Measurements from ENCODE around the gene SLC13A5. TPM values are rescaled to one million over a fixed set of nuclear protein-coding genes. Genes with fewer than 3 reads are reported as not detected.

SLC13A5 gene
- total RNA-seq, 1 experiment from 2014 or later: not detected

- H3K4me1 ChIP-seq (ENCODE audit: insufficient read depth, low read length): peaks cover 13% of the 10 kb centered on the region
- no peak overlapping the region for H3K4me2 ChIP-seq (ENCODE audit: low read length)
- ChIA-PET POLR2A (ENCODE audit: unreplicated experiment) (no interaction called here), CTCF (no interaction called here)
- no peak for ATAC-seq
- no peaks in the 10 kb centered on the region for H3K9me2 ChIP-seq (replicated peaks; ENCODE audit: low read length)
- peaks cover 5% of the 10 kb centered on the region for H3F3A ChIP-seq (ENCODE audit: low read length, unreplicated experiment)
- peaks cover 8% of the 10 kb centered on the region; the same call in 1 of the 2 replicates for H3K36me3 ChIP-seq (ENCODE audit: low read depth, low read length)
- H3K4me3 ChIP-seq (ENCODE audit: low read length): no peak overlapping the region
- no peak for TF ChIP-seq EZH2 (IDR thresholded peaks at IDR 0.05; ENCODE audit: low read length, unreplicated experiment)
- intact Hi-C loops (cut with micrococcal nuclease): no loop called here
- no peak overlapping the region for H3K27ac ChIP-seq (ENCODE audit: low read length)
- H3K27me3 ChIP-seq (ENCODE audit: low read length): no peaks in the 10 kb centered on the region
- BruUV-seq (replicated peaks): no TSS peak
- DNase-seq: no peak
- H3K9ac ChIP-seq (ENCODE audit: low read length): no peak overlapping the region
- peaks cover 7% of the 10 kb centered on the region; the same call in 1 of the 2 replicates for H4K20me1 ChIP-seq (ENCODE audit: low read length)
- no peaks in the 10 kb centered on the region for H3K9me3 ChIP-seq (ENCODE audit: low read length)
- H2AFZ ChIP-seq (ENCODE audit: low read length): no peak overlapping the region
- H3K79me2 ChIP-seq (ENCODE audit: low read length): peaks cover 39% of the 10 kb centered on the region
Observed at GRCh38 chr17:6637458-6637840, 75.7 kb downstream of the SLC13A5 start.

- Histone ChIP-seq H3K36me3 (ENCODE audit: low read depth, low read length) (peaks cover 10% of the 10 kb centered on the region; the same call in 1 of the 2 replicates), H3K9me3 (ENCODE audit: low read length) (no peaks in the 10 kb centered on the region), H3K27me3 (ENCODE audit: low read length) (no peaks in the 10 kb centered on the region), H3K4me2 (ENCODE audit: low read length) (no peak overlapping the region), H2AFZ (ENCODE audit: low read length) (no peak overlapping the region), H3K9me2 (replicated peaks; ENCODE audit: low read length) (no peaks in the 10 kb centered on the region), H3K4me3 (ENCODE audit: low read length) (no peak overlapping the region), H3K9ac (ENCODE audit: low read length) (no peak overlapping the region), H3K4me1 (ENCODE audit: insufficient read depth, low read length) (peaks cover 7% of the 10 kb centered on the region; the same call in 1 of the 2 replicates), H3K27ac (ENCODE audit: low read length) (no peak overlapping the region), H3K79me2 (ENCODE audit: low read length) (peaks cover 33% of the 10 kb centered on the region), H3F3A (ENCODE audit: low read length, unreplicated experiment) (no peaks in the 10 kb centered on the region), H4K20me1 (ENCODE audit: low read length) (0 out of 2 replicates have a peak, but pooled peaks cover under 1% of the 10 kb centered on the region)
- no peak for TF ChIP-seq EZH2 (IDR thresholded peaks at IDR 0.05; ENCODE audit: low read length, unreplicated experiment)
- no peak for TF ChIP-seq EZH2phosphoT487 (IDR thresholded peaks at IDR 0.05; ENCODE audit: borderline replicate concordance, low read length)
- TF ChIP-seq CTCF (conservative IDR thresholded peaks at IDR 0.05; ENCODE audit: low read depth, low read length): no peak
- intact Hi-C loops (cut with micrococcal nuclease): no loop called here
- ATAC-seq (no peak), DNase-seq (no peak)
- CTCF ChIA-PET: no interaction called here
- BruUV-seq (replicated peaks): no TSS peak
- POLR2A ChIA-PET (ENCODE audit: unreplicated experiment): no interaction called here
Observed at GRCh38 chr17:6636616-6637457, 76.3 kb downstream of the SLC13A5 start.

- Histone ChIP-seq H2AFZ (ENCODE audit: low read length) (no peak overlapping the region), H3K4me3 (ENCODE audit: low read length) (no peak overlapping the region), H3K9me2 (replicated peaks; ENCODE audit: low read length) (no peaks in the 10 kb centered on the region), H3F3A (ENCODE audit: low read length, unreplicated experiment) (no peaks in the 10 kb centered on the region), H4K20me1 (ENCODE audit: low read length) (no peaks in the 10 kb centered on the region), H3K27ac (ENCODE audit: low read length) (no peak overlapping the region), H3K4me1 (ENCODE audit: insufficient read depth, low read length) (peaks cover 5% of the 10 kb centered on the region; the same call in 1 of the 2 replicates), H3K4me2 (ENCODE audit: low read length) (no peak overlapping the region), H3K79me2 (ENCODE audit: low read length) (peaks cover 26% of the 10 kb centered on the region), H3K27me3 (ENCODE audit: low read length) (no peaks in the 10 kb centered on the region), H3K9ac (ENCODE audit: low read length) (no peak overlapping the region), H3K9me3 (ENCODE audit: low read length) (no peaks in the 10 kb centered on the region), H3K36me3 (ENCODE audit: low read depth, low read length) (peaks cover 10% of the 10 kb centered on the region; the same call in 1 of the 2 replicates)
- DNase-seq: no peak
- ChIA-PET POLR2A (ENCODE audit: unreplicated experiment) (no interaction called here), CTCF (no interaction called here)
- no TSS peak for BruUV-seq (replicated peaks)
- intact Hi-C loops (cut with micrococcal nuclease): no loop called here
- TF ChIP-seq EZH2phosphoT487 (IDR thresholded peaks at IDR 0.05; ENCODE audit: borderline replicate concordance, low read length) (no peak), CTCF (conservative IDR thresholded peaks at IDR 0.05; ENCODE audit: low read depth, low read length) (no peak), EZH2 (IDR thresholded peaks at IDR 0.05; ENCODE audit: low read length, unreplicated experiment) (no peak)
- no peak for ATAC-seq
Observed at GRCh38 chr17:6636105-6636504, 77.1 kb downstream of the SLC13A5 start.

Small RNA genes within 50 kb of the gene (microRNA-seq; reads per million reads assigned to microRNA genes)
- gene MIR4520-1 (ENCODE audit: unreplicated experiment) (not detected), gene MIR4520-2 (ENCODE audit: unreplicated experiment) (not detected)

Other genes with a start within 250 kb of the SLC13A5 start
- 7.1 and 9.7 TPM in 2 replicates for gene PITPNM3, start 156.8 kb downstream of the SLC13A5 start, total RNA-seq (2014; rRNA removed)
- 6.9 and 7.3 TPM in 2 replicates for gene KIAA0753, start 72.7 kb downstream of the SLC13A5 start, total RNA-seq (2014; rRNA removed)
- 154 and 248 TPM in 2 replicates for gene TXNDC17, start 72.3 kb downstream of the SLC13A5 start, total RNA-seq (2014; rRNA removed)
- 18.8 and 19.1 TPM in 2 replicates for gene MED31, start 61.8 kb downstream of the SLC13A5 start, total RNA-seq (2014; rRNA removed)
- 0.15 TPM in 1 of 2 replicates, not detected in the other for gene C17orf100, start 61.6 kb downstream of the SLC13A5 start, total RNA-seq (2014; rRNA removed)
- gene XAF1, start 42.7 kb upstream of the SLC13A5 start, total RNA-seq (2014; rRNA removed): not detected in 2 replicates
- gene FBXO39, start 62.8 kb upstream of the SLC13A5 start, total RNA-seq (2014; rRNA removed): not detected in 2 replicates
- gene TEKT1, start 118.4 kb upstream of the SLC13A5 start, total RNA-seq (2014; rRNA removed): not detected in 2 replicates

Data from PC-3 (cell line).